SK-N-MC (cell line): ENCODE measurements around the gene PLAGL2.

Experiments
- DNase-seq: peaks from one replicate; pipeline ENCODE4 v3.0.0-alpha.2; 2011; ENCODE audit warnings: low read depth, low spot score
- H3K27ac ChIP-seq: fragments of 200-600 bp; sonication (generic); 2 replicates; pipeline ENCODE4 v1.5.1; 2016; ENCODE audit warnings: mixed run types
- H3K36me3 ChIP-seq: fragments of 200-600 bp; sonication (generic); 2 replicates; pipeline ENCODE4 v1.6.1; 2017; ENCODE audit warnings: antibody characterized with exemption, low read length, mixed read lengths; ENCODE audit not compliant: insufficient read depth
- H3K4me3 ChIP-seq: fragments of 200-600 bp; sonication (generic); 2 replicates; pipeline ENCODE4 v1.5.1; 2016
- H3K9ac ChIP-seq: fragments of 200-600 bp; sonication (generic); 2 replicates; pipeline ENCODE4 v1.8.0; 2017; ENCODE audit warnings: mixed run types, mixed read lengths; ENCODE audit not compliant: insufficient read length
- H3K9me3 ChIP-seq: fragments of 200-600 bp; sonication (generic); 2 replicates; pipeline ENCODE4 v1.6.1; 2017; ENCODE audit warnings: low read depth, mild to moderate bottlenecking, antibody characterized with exemption, low read length, moderate library complexity, mixed read lengths
- EZH2 ChIP-seq: fragments of 200-600 bp; sonication (generic); IDR thresholded peaks from one replicate; pipeline ENCODE4 v1.6.1; 2017; ENCODE audit warnings: antibody characterized with exemption
- FOXP2 ChIP-seq: optimal IDR thresholded peaks from 2 replicates; pipeline ENCODE3; 2011; ENCODE audit warnings: mild to moderate bottlenecking, moderate library complexity; ENCODE audit not compliant: insufficient read depth; ENCODE audit errors: extremely low read length, control extremely low read depth
- POLR2AphosphoS5 ChIP-seq: IDR thresholded peaks from 2 replicates; pipeline ENCODE4 v1.6.1; 2012; ENCODE audit warnings: mild to moderate bottlenecking, low read depth, low read length, borderline replicate concordance

PLAGL2 gene

GRCh38 chr20:32233286-32233685 is 25.7 kb upstream of the PLAGL2 start:
- no peak overlapping the region for H3K4me3 ChIP-seq
- H3K36me3 ChIP-seq, result peaks cover 65% of the 10 kb centered on the region
- TF ChIP-seq EZH2 (no peak), FOXP2 (no peak), POLR2AphosphoS5 (no peak)
- no peak overlapping the region for H3K27ac ChIP-seq
- H3K9ac ChIP-seq, result no peak overlapping the region
- DNase-seq, result no peak
- no peaks in the 10 kb centered on the region for H3K9me3 ChIP-seq

- H3K9me3 ChIP-seq, result no peaks in the 10 kb centered on the region
- H3K9ac ChIP-seq, result no peak overlapping the region
- H3K27ac ChIP-seq, result peak overlapping the region; percentile 88
- H3K4me3 ChIP-seq, result no peak overlapping the region
- H3K36me3 ChIP-seq, result peaks cover 65% of the 10 kb centered on the region
- no peak for DNase-seq
- no peak for TF ChIP-seq FOXP2
- no peak for TF ChIP-seq EZH2
Measured at GRCh38 chr20:32232326-32232886, 24.9 kb upstream of the PLAGL2 start.

- Histone ChIP-seq H3K4me3 (no peak overlapping the region), H3K36me3 (peaks cover 63% of the 10 kb centered on the region), H3K9ac (no peak overlapping the region), H3K27ac (peak overlapping the region; percentile 88), H3K9me3 (no peaks in the 10 kb centered on the region)
- TF ChIP-seq EZH2, result no peak
- no peak for TF ChIP-seq FOXP2
- TF ChIP-seq POLR2AphosphoS5, result peak; percentile 50
- DNase-seq, result peak; percentile 59
Measured at GRCh38 chr20:32231847-32232246, 24.3 kb upstream of the PLAGL2 start.

GRCh38 chr20:32231245-32231644 is 23.7 kb upstream of the PLAGL2 start:
- no peak overlapping the region for H3K4me3 ChIP-seq
- H3K36me3 ChIP-seq, result peaks cover 57% of the 10 kb centered on the region
- H3K27ac ChIP-seq, result peak overlapping the region; percentile 88
- DNase-seq, result no peak
- no peaks in the 10 kb centered on the region for H3K9me3 ChIP-seq
- TF ChIP-seq FOXP2 (no peak), POLR2AphosphoS5 (no peak), EZH2 (no peak)
- H3K9ac ChIP-seq, result no peak overlapping the region

GRCh38 chr20:32230707-32231106 is 23.2 kb upstream of the PLAGL2 start:
- no peaks in the 10 kb centered on the region for H3K9me3 ChIP-seq
- TF ChIP-seq FOXP2 (no peak), EZH2 (no peak), POLR2AphosphoS5 (no peak)
- no peak overlapping the region for H3K4me3 ChIP-seq
- no peak overlapping the region for H3K9ac ChIP-seq
- H3K27ac ChIP-seq, result peak overlapping the region; percentile 88
- DNase-seq, result no peak
- peaks cover 54% of the 10 kb centered on the region for H3K36me3 ChIP-seq

- H3K9ac ChIP-seq, result no peak overlapping the region
- peaks cover 43% of the 10 kb centered on the region for H3K36me3 ChIP-seq
- H3K4me3 ChIP-seq, result no peak overlapping the region
- DNase-seq, result no peak
- no peaks in the 10 kb centered on the region for H3K9me3 ChIP-seq
- no peak for TF ChIP-seq POLR2AphosphoS5
- TF ChIP-seq FOXP2, result no peak
- no peak for TF ChIP-seq EZH2
- H3K27ac ChIP-seq, result peak overlapping the region; percentile 77
Measured at GRCh38 chr20:32229251-32229747, 21.8 kb upstream of the PLAGL2 start.

- peaks cover 40% of the 10 kb centered on the region for H3K36me3 ChIP-seq
- H3K27ac ChIP-seq, result peak overlapping the region; percentile 80
- H3K9ac ChIP-seq, result peak overlapping the region; percentile 43
- DNase-seq, result peak; percentile 12
- no peak overlapping the region for H3K4me3 ChIP-seq
- TF ChIP-seq FOXP2 (no peak), POLR2AphosphoS5 (no peak), EZH2 (no peak)
- H3K9me3 ChIP-seq, result no peaks in the 10 kb centered on the region
Measured at GRCh38 chr20:32227744-32228688, 20.5 kb upstream of the PLAGL2 start.

- Histone ChIP-seq H3K9ac (peak overlapping the region; percentile 43), H3K9me3 (no peaks in the 10 kb centered on the region), H3K4me3 (no peak overlapping the region), H3K36me3 (peaks cover 40% of the 10 kb centered on the region), H3K27ac (peak overlapping the region; percentile 80)
- TF ChIP-seq POLR2AphosphoS5 (no peak), EZH2 (no peak), FOXP2 (no peak)
- DNase-seq, result no peak
Measured at GRCh38 chr20:32227306-32227705, 19.8 kb upstream of the PLAGL2 start.
